NB4 (cell line): ENCODE data around the gene PCDHGA10.
A peak's percentile ranks its signal among the peaks of the same experiment; 100 is the strongest.
"Not testable (repeated sequence)": the region's sequence is repeated elsewhere in the genome, so short reads cannot be mapped to it uniquely, and the experiment has no call there.

Source experiments
- CTCF ChIP-seq: IDR thresholded peaks from one replicate; pipeline ENCODE4 v1.5.1; 2012; ENCODE audit warnings: low read depth, low read length
- POLR2A ChIP-seq: IDR thresholded peaks from 2 replicates; pipeline ENCODE4 v1.6.1; 2011; ENCODE audit warnings: mild to moderate bottlenecking; ENCODE audit not compliant: insufficient read length; ENCODE audit errors: extremely low read depth

- TF ChIP-seq CTCF = peak; percentile 58
- not testable (repeated sequence) for TF ChIP-seq POLR2A
These were observed 14.8 kb upstream of the PCDHGA10 start, which contains the start of gene PCDHGB5 for GRCh38 chr5:141397756-141398551.
